K562 (cell line): ENCODE results near the gene ATRIP. TPM values are rescaled to one million over a fixed set of nuclear protein-coding genes. Genes with fewer than 3 reads are reported as not detected.

Source experiments
- ATF2 ChIP-seq: sonication (generic); formaldehyde crosslinking; IDR thresholded peaks from 2 replicates; pipeline ENCODE4 v1.8.1; 2022; ENCODE audit warnings: missing genetic modification reagents
- ATF6 ChIP-seq: sonication (generic); formaldehyde crosslinking; IDR thresholded peaks from 2 replicates; pipeline ENCODE4 v1.4.0; 2020; ENCODE audit warnings: mild to moderate bottlenecking, missing genetic modification reagents
- CBX1 ChIP-seq: sonication (generic); IDR thresholded peaks from 2 replicates; pipeline ENCODE4 v1.6.1; 2016; ENCODE audit warnings: antibody characterized with exemption, low read depth, mild to moderate bottlenecking
- DDX20 ChIP-seq: fragments of 450-650 bp; IDR thresholded peaks from 2 replicates; pipeline ENCODE4 v1.6.1; 2016; ENCODE audit warnings: missing genetic modification characterization, low read depth, mild to moderate bottlenecking, missing compliant biosample characterization, moderate library complexity
- ETV5 ChIP-seq: sonication (generic); formaldehyde crosslinking; IDR thresholded peaks from 2 replicates; pipeline ENCODE4 v1.4.0; 2020; ENCODE audit warnings: low read depth, mild to moderate bottlenecking, missing genetic modification reagents
- KHSRP ChIP-seq: fragments of 450-650 bp; IDR thresholded peaks from 2 replicates; pipeline ENCODE4 v1.6.1; 2017
- MBD1 ChIP-seq: fragments of 250-450 bp; sonication (Bioruptor Pico); IDR thresholded peaks from 2 replicates; pipeline ENCODE4 v1.8.0; 2022; ENCODE audit warnings: inconsistent platforms
- PHB2 ChIP-seq: fragments of 450-650 bp; IDR thresholded peaks from 2 replicates; pipeline ENCODE4 v1.6.1; 2017; ENCODE audit warnings: low read depth
- RNF2 ChIP-seq: sonication (generic); IDR thresholded peaks from 2 replicates; pipeline ENCODE4 v1.6.1; 2016
- STAT5A ChIP-seq: IDR thresholded peaks from 2 replicates; pipeline ENCODE4 v1.6.1; 2012; ENCODE audit warnings: low read length, inconsistent platforms, borderline replicate concordance
- TAF7 ChIP-seq: fragments of 450-650 bp; IDR thresholded peaks from 2 replicates; pipeline ENCODE4 v1.6.1; 2016; ENCODE audit warnings: missing genetic modification characterization, missing compliant biosample characterization
- ZNF12 ChIP-seq: sonication (generic); formaldehyde crosslinking; IDR thresholded peaks from 2 replicates; pipeline ENCODE4 v1.4.0; 2020; ENCODE audit warnings: mild to moderate bottlenecking, missing genetic modification reagents
- ZNF175 ChIP-seq: fragments of 200-800 bp; sonication (Bioruptor generic); IDR thresholded peaks from 2 replicates; pipeline ENCODE4 v1.6.1; 2016; ENCODE audit warnings: low read depth, mild to moderate bottlenecking, missing genetic modification characterization, missing compliant biosample characterization
- ZNF197 ChIP-seq: fragments of 200-800 bp; sonication (Bioruptor generic); IDR thresholded peaks from 2 replicates; pipeline ENCODE4 v1.6.1; 2016; ENCODE audit warnings: low read depth, missing genetic modification characterization, missing compliant biosample characterization
- ZNF444 ChIP-seq: fragments of 250-450 bp; sonication (Bioruptor Pico); IDR thresholded peaks from 2 replicates; pipeline ENCODE4 v1.4.0; 2020; ENCODE audit warnings: mild to moderate bottlenecking, moderate library complexity
- ZNF445 ChIP-seq: fragments of 250-450 bp; sonication (Bioruptor Pico); IDR thresholded peaks from 2 replicates; pipeline ENCODE4 v1.4.0; 2020; ENCODE audit warnings: low read depth, mild to moderate bottlenecking, moderate library complexity
- ZNF644 ChIP-seq: fragments of 200-800 bp; sonication (Bioruptor generic); IDR thresholded peaks from 2 replicates; pipeline ENCODE4 v1.6.1; 2016; ENCODE audit warnings: low read depth, missing genetic modification characterization, missing compliant biosample characterization
- polyA plus RNA-seq, 8 experiments: library from polyadenylated mRNA; depleted of rRNA in 4 of 8; stranded (reverse) in 5 of 8; unstranded in 3 of 8; fragments of >200 nt; fragmentation: Nextera tagmentation in 2 of 8; fragmentation: Illumina TruSeq in 1 of 8; extraction: Ambion mirVana in 2 of 8; extraction: Trizol in 1 of 8; gene quantifications; 2 replicates each; pipeline versions ENCODE4 v1.2.1 to v1.2.3, GENCODE V29; 2011 to 2014; ENCODE audit warnings: inconsistent platforms in 1 of 8, missing spikeins in 1 of 8
- total RNA-seq, 7 experiments: library from RNA; depleted of rRNA in 6 of 7; stranded (reverse); fragments of >200 nt in 6 of 7; fragmentation: Illumina TruSeq in 2 of 7; extraction: Trizol in 2 of 7; gene quantifications; 2 replicates each; pipeline versions ENCODE4 v1.2.1 to v1.2.3, GENCODE V29; 2011 to 2021; ENCODE audit warnings: low replicate concordance in 1 of 7
- TF ChIP-seq, protein P1 (sequence below), 2 experiments: fragments of 150-350 bp in 1 of 2; IDR thresholded peaks; 2 replicates each; pipeline ENCODE4 v1.6.1; 2012 to 2016; ENCODE audit warnings: low read depth in 2 of 2, low read length in 2 of 2, mild to moderate bottlenecking in 1 of 2, moderate library complexity in 1 of 2
- TF ChIP-seq, protein P2 (sequence below): sonication (generic); formaldehyde crosslinking; IDR thresholded peaks from 2 replicates; pipeline ENCODE4 v1.8.0; 2022; ENCODE audit warnings: mild to moderate bottlenecking, missing genetic modification reagents

The ATRIP gene
- total and polyA plus RNA-seq, 9 of the 15 experiments (the other 6 are each of a cell fraction or from before 2014, with no cell fraction given): 1.7 to 15.7 (median 10.5) TPM

DNA sequence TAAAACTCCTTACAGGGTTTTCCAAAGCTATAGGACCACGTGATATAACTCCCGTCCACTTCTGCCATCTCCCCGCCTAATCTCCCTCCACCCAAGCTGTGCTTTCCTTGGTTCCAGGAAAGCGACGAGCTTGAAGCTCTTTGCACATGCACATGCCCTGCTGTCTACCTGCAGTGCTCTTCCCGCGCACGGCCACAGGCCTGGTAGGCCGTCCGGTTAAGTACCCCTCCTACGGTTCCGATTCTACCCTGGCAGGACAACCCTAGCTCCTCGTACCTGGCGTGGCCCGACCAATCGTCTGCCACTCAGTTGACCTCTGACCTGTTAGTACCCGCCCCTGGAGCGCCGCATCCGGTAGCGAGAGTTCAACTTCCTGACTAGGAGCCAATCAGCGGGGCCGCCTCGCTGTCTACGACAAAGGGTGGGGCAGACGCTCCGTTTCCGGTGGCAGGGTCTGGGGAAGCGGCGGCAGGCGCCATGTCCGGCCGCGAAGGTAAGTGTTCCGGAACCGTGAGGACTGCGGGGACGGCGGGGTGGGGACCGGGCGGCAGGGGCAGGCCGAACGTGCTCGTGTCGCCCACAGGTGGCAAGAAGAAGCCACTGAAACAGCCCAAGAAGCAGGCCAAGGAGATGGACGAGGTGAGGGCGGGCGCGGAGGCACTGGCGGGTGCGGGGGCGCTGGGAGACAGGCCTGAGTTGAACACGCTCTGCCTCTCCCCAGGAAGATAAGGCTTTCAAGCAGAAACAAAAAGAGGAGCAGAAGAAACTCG lies 6.5 kb upstream of the ATRIP start, which contains the start of the genes CCDC51 and TMA7 (continued):
- TF ChIP-seq, protein P1, sequence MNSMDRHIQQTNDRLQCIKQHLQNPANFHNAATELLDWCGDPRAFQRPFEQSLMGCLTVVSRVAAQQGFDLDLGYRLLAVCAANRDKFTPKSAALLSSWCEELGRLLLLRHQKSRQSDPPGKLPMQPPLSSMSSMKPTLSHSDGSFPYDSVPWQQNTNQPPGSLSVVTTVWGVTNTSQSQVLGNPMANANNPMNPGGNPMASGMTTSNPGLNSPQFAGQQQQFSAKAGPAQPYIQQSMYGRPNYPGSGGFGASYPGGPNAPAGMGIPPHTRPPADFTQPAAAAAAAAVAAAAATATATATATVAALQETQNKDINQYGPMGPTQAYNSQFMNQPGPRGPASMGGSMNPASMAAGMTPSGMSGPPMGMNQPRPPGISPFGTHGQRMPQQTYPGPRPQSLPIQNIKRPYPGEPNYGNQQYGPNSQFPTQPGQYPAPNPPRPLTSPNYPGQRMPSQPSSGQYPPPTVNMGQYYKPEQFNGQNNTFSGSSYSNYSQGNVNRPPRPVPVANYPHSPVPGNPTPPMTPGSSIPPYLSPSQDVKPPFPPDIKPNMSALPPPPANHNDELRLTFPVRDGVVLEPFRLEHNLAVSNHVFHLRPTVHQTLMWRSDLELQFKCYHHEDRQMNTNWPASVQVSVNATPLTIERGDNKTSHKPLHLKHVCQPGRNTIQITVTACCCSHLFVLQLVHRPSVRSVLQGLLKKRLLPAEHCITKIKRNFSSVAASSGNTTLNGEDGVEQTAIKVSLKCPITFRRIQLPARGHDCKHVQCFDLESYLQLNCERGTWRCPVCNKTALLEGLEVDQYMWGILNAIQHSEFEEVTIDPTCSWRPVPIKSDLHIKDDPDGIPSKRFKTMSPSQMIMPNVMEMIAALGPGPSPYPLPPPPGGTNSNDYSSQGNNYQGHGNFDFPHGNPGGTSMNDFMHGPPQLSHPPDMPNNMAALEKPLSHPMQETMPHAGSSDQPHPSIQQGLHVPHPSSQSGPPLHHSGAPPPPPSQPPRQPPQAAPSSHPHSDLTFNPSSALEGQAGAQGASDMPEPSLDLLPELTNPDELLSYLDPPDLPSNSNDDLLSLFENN (IDR thresholded peaks at IDR 0.05; ENCODE audit: low read depth in 2 of 2, low read length in 2 of 2): no peak
- TF ChIP-seq CBX1 (0 out of 2 replicates have a peak, but pooled peaks have one; percentile 59), ZNF444 (no peak), ZNF12 (CRISPR knock-in tag) (no peak), STAT5A (no peak), MBD1 (no peak), RNF2 (no peak), ZNF445 (CRISPR knock-in tag) (no peak), TAF7 (tag) (no peak), DDX20 (tag) (no peak), ATF6 (CRISPR knock-in tag) (no peak), ZNF175 (CRISPR knock-in tag) (no peak), ETV5 (CRISPR knock-in tag) (peak; percentile 84; the same call in 1 of the 2 replicates), KHSRP (no peak), ATF2 (no peak), PHB2 (no peak), ZNF644 (tag) (no peak), ZNF197 (no peak)
- TF ChIP-seq, protein P2, sequence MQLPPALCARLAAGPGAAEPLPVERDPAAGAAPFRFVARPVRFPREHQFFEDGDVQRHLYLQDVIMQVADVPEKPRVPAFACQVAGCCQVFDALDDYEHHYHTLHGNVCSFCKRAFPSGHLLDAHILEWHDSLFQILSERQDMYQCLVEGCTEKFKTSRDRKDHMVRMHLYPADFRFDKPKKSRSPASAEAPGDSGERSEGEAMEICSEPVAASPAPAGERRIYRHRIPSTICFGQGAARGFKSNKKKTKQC (CRISPR knock-in tag): no peak
